ENCODE measurements around the gene INKA1. TPM values are rescaled to one million over a fixed set of nuclear protein-coding genes. Genes with fewer than 3 reads are reported as not detected.

Gene INKA1
- 0.56 TPM for polyA plus RNA-seq (2013, experiment 1 of 2)
- polyA plus RNA-seq (2013, experiment 2 of 2) = 0.42 TPM

GRCh38 chr3:49802719-49803464 lies at the start of gene INKA1:
Gene INKA1 (plus strand): TSS chr3:49803261. CDS start chr3:49803393, 132 bp downstream.
- peak within 1 kb of the TSS; percentile 35 for H2BK12ac ChIP-seq (ENCODE audit: low read length)
- H2AK5ac ChIP-seq (ENCODE audit: low read depth, low read length) = peak within 1 kb of the TSS; percentile 40
- peak within 1 kb of the TSS; percentile 85 for H3K9ac ChIP-seq (ENCODE audit: low read depth, low read length, poor library complexity)
- no peak within 1 kb of the TSS for H3K4ac ChIP-seq (ENCODE audit: low read length)
- WGBS, 2 donors (ENCODE audit: extremely low coverage in 2 of 2, insufficient read length in 2 of 2, insufficient replicate concordance in 1 of 2) = no CpG with 5 or more reads among the region's 71 CpGs
- H2AFZ ChIP-seq (ENCODE audit: low read length) = peak within 1 kb of the TSS; percentile 99
- H2BK15ac ChIP-seq (ENCODE audit: low read length) = peak within 1 kb of the TSS; percentile 45
- H3K36me3 ChIP-seq (replicated peaks in 1 of 2; ENCODE audit: control insufficient read depth in 2 of 2, insufficient read depth in 2 of 2, low read length in 2 of 2) = no peaks in the 10 kb centered on the region
- no peak within 1 kb of the TSS for H2BK120ac ChIP-seq (ENCODE audit: low read depth, low read length)
- peak within 1 kb of the TSS; percentile 48 for H2BK5ac ChIP-seq (ENCODE audit: low read length)
- H3K4me1 ChIP-seq (ENCODE audit: control insufficient read depth in 2 of 2, insufficient read depth in 1 of 2, low read depth in 1 of 2, low read length in 2 of 2) = peaks cover 26 to 45% of the 10 kb centered on the region in 2 donors
- no peak within 1 kb of the TSS for H4K8ac ChIP-seq (ENCODE audit: low read depth, low read length)
- H3K18ac ChIP-seq (ENCODE audit: low read length) = peak within 1 kb of the TSS; percentile 97
- H4K91ac ChIP-seq (ENCODE audit: low read depth, low read length, poor library complexity) = peak within 1 kb of the TSS; percentile 19
- no peaks in the 10 kb centered on the region for H3K79me1 ChIP-seq (ENCODE audit: low read depth, low read length)
- H3K14ac ChIP-seq (ENCODE audit: low read length) = peak within 1 kb of the TSS; percentile 58
- no peaks in the 10 kb centered on the region for H3K9me3 ChIP-seq (replicated peaks in 1 of 2; ENCODE audit: control insufficient read depth in 2 of 2, insufficient read depth in 1 of 2, low read depth in 1 of 2, low read length in 2 of 2)
- peak within 1 kb of the TSS; percentile 16 for H3K23ac ChIP-seq (ENCODE audit: low read depth, low read length, poor library complexity)
- DNase-seq (ENCODE audit: low spot score) = peak; percentile 84
- no peak within 1 kb of the TSS for H3K27ac ChIP-seq (replicated peaks; ENCODE audit: low read length)
- H3K4me3 ChIP-seq (ENCODE audit: low read length in 2 of 2) = peak within 1 kb of the TSS; percentile 65 to 91
- peaks cover 0 to 41% (median 15%) of the 10 kb centered on the region in 3 experiments for H3K27me3 ChIP-seq (ENCODE audit: control insufficient read depth in 3 of 3, insufficient read depth in 3 of 3, low read depth in 1 of 3, low read length in 3 of 3)
- peak within 1 kb of the TSS; percentile 87 for H3K4me2 ChIP-seq (ENCODE audit: insufficient read depth, low read length, poor library complexity, severe bottlenecking)

- Histone ChIP-seq H2BK120ac (ENCODE audit: low read depth, low read length) (no peak overlapping the region), H3K23ac (ENCODE audit: low read depth, low read length, poor library complexity) (no peak overlapping the region), H3K14ac (ENCODE audit: low read length) (no peak overlapping the region), H3K27me3 (ENCODE audit: control insufficient read depth in 3 of 3, insufficient read depth in 3 of 3, low read depth in 1 of 3, low read length in 3 of 3) (no peaks in the 10 kb centered on the region), H4K8ac (ENCODE audit: low read depth, low read length) (no peak overlapping the region), H3K79me1 (ENCODE audit: low read depth, low read length) (no peaks in the 10 kb centered on the region), H3K9me3 (replicated peaks in 1 of 2; ENCODE audit: control insufficient read depth in 2 of 2, insufficient read depth in 1 of 2, low read depth in 1 of 2, low read length in 2 of 2) (no peaks in the 10 kb centered on the region), H2BK5ac (ENCODE audit: low read length) (no peak overlapping the region), H2AFZ (ENCODE audit: low read length) (no peak overlapping the region), H3K4ac (ENCODE audit: low read length) (no peak overlapping the region), H3K4me3 (ENCODE audit: low read length in 2 of 2) (no peak overlapping the region), H3K9ac (ENCODE audit: low read depth, low read length, poor library complexity) (no peak overlapping the region), H3K27ac (replicated peaks; ENCODE audit: low read length) (no peak overlapping the region), H2BK12ac (ENCODE audit: low read length) (no peak overlapping the region), H3K36me3 (replicated peaks in 1 of 2; ENCODE audit: control insufficient read depth in 2 of 2, insufficient read depth in 2 of 2, low read length in 2 of 2) (peaks cover 0 to 15% of the 10 kb centered on the region in 2 donors), H2BK15ac (ENCODE audit: low read length) (no peak overlapping the region), H3K18ac (ENCODE audit: low read length) (no peak overlapping the region), H3K4me2 (ENCODE audit: insufficient read depth, low read length, poor library complexity, severe bottlenecking) (no peak overlapping the region), H3K4me1 (ENCODE audit: control insufficient read depth in 2 of 2, insufficient read depth in 1 of 2, low read depth in 1 of 2, low read length in 2 of 2) (no peaks in the 10 kb centered on the region), H2AK5ac (ENCODE audit: low read depth, low read length) (no peak overlapping the region), H4K91ac (ENCODE audit: low read depth, low read length, poor library complexity) (no peak overlapping the region)
- DNase-seq (ENCODE audit: low spot score) = no peak
- WGBS, 2 donors (ENCODE audit: extremely low coverage in 2 of 2, insufficient read length in 2 of 2, insufficient replicate concordance in 1 of 2) = no CpG with 5 or more reads among the region's 1 CpG
Observed at GRCh38 chr3:49754536-49754935, 48.5 kb upstream of the INKA1 start.

- no peak for DNase-seq (ENCODE audit: low spot score)
- H3K18ac ChIP-seq (ENCODE audit: low read length) = no peak overlapping the region
Observed at GRCh38 chr3:49756036-49756435, 47.0 kb upstream of the INKA1 start.

GRCh38 chr3:49757197-49757596 lies 45.9 kb upstream of the INKA1 start:
- no peak overlapping the region for H3K23ac ChIP-seq (ENCODE audit: low read depth, low read length, poor library complexity)
- no CpG with 5 or more reads among the region's 2 CpGs for WGBS, 2 donors (ENCODE audit: extremely low coverage in 2 of 2, insufficient read length in 2 of 2, insufficient replicate concordance in 1 of 2)
- peaks cover 0 to 11% of the 10 kb centered on the region in 2 donors for H3K36me3 ChIP-seq (replicated peaks in 1 of 2; ENCODE audit: control insufficient read depth in 2 of 2, insufficient read depth in 2 of 2, low read length in 2 of 2)
- no peak overlapping the region for H3K4me2 ChIP-seq (ENCODE audit: insufficient read depth, low read length, poor library complexity, severe bottlenecking)
- no peak overlapping the region for H4K91ac ChIP-seq (ENCODE audit: low read depth, low read length, poor library complexity)
- no peak overlapping the region for H4K8ac ChIP-seq (ENCODE audit: low read depth, low read length)
- H3K79me1 ChIP-seq (ENCODE audit: low read depth, low read length) = no peaks in the 10 kb centered on the region
- H3K4me1 ChIP-seq (ENCODE audit: control insufficient read depth in 2 of 2, insufficient read depth in 1 of 2, low read depth in 1 of 2, low read length in 2 of 2) = no peaks in the 10 kb centered on the region
- no peak overlapping the region for H3K14ac ChIP-seq (ENCODE audit: low read length)
- H3K4ac ChIP-seq (ENCODE audit: low read length) = no peak overlapping the region
- H2BK15ac ChIP-seq (ENCODE audit: low read length) = no peak overlapping the region
- H3K27me3 ChIP-seq (ENCODE audit: control insufficient read depth in 3 of 3, insufficient read depth in 3 of 3, low read depth in 1 of 3, low read length in 3 of 3) = no peaks in the 10 kb centered on the region
- H3K27ac ChIP-seq (replicated peaks; ENCODE audit: low read length) = no peak overlapping the region
- DNase-seq (ENCODE audit: low spot score) = no peak
- H3K18ac ChIP-seq (ENCODE audit: low read length) = no peak overlapping the region
- no peak overlapping the region for H2AFZ ChIP-seq (ENCODE audit: low read length)
- no peak overlapping the region for H3K9ac ChIP-seq (ENCODE audit: low read depth, low read length, poor library complexity)
- no peak overlapping the region for H2BK5ac ChIP-seq (ENCODE audit: low read length)
- H2BK120ac ChIP-seq (ENCODE audit: low read depth, low read length) = no peak overlapping the region
- H2BK12ac ChIP-seq (ENCODE audit: low read length) = no peak overlapping the region
- H2AK5ac ChIP-seq (ENCODE audit: low read depth, low read length) = no peak overlapping the region
- no peaks in the 10 kb centered on the region for H3K9me3 ChIP-seq (replicated peaks in 1 of 2; ENCODE audit: control insufficient read depth in 2 of 2, insufficient read depth in 1 of 2, low read depth in 1 of 2, low read length in 2 of 2)
- H3K4me3 ChIP-seq (ENCODE audit: low read length in 2 of 2) = no peak overlapping the region

More at GRCh38 chr3:49756036-49756435, 47.0 kb upstream of the INKA1 start:
- Histone ChIP-seq H3K27me3 (ENCODE audit: control insufficient read depth in 3 of 3, insufficient read depth in 3 of 3, low read depth in 1 of 3, low read length in 3 of 3) (no peaks in the 10 kb centered on the region), H2BK120ac (ENCODE audit: low read depth, low read length) (no peak overlapping the region), H3K4ac (ENCODE audit: low read length) (no peak overlapping the region), H3K4me1 (ENCODE audit: control insufficient read depth in 2 of 2, insufficient read depth in 1 of 2, low read depth in 1 of 2, low read length in 2 of 2) (no peaks in the 10 kb centered on the region), H2BK12ac (ENCODE audit: low read length) (no peak overlapping the region), H3K79me1 (ENCODE audit: low read depth, low read length) (no peaks in the 10 kb centered on the region), H3K27ac (replicated peaks; ENCODE audit: low read length) (no peak overlapping the region), H2AK5ac (ENCODE audit: low read depth, low read length) (no peak overlapping the region), H4K8ac (ENCODE audit: low read depth, low read length) (no peak overlapping the region), H2BK5ac (ENCODE audit: low read length) (no peak overlapping the region), H3K4me2 (ENCODE audit: insufficient read depth, low read length, poor library complexity, severe bottlenecking) (no peak overlapping the region), H2AFZ (ENCODE audit: low read length) (no peak overlapping the region), H3K9me3 (replicated peaks in 1 of 2; ENCODE audit: control insufficient read depth in 2 of 2, insufficient read depth in 1 of 2, low read depth in 1 of 2, low read length in 2 of 2) (no peaks in the 10 kb centered on the region), H2BK15ac (ENCODE audit: low read length) (no peak overlapping the region), H3K9ac (ENCODE audit: low read depth, low read length, poor library complexity) (no peak overlapping the region), H4K91ac (ENCODE audit: low read depth, low read length, poor library complexity) (no peak overlapping the region), H3K23ac (ENCODE audit: low read depth, low read length, poor library complexity) (no peak overlapping the region), H3K4me3 (ENCODE audit: low read length in 2 of 2) (no peak overlapping the region), H3K14ac (ENCODE audit: low read length) (no peak overlapping the region), H3K36me3 (replicated peaks in 1 of 2; ENCODE audit: control insufficient read depth in 2 of 2, insufficient read depth in 2 of 2, low read length in 2 of 2) (peaks cover 0 to 14% of the 10 kb centered on the region in 2 donors)
- no CpG with 5 or more reads among the region's 1 CpG for WGBS, 2 donors (ENCODE audit: extremely low coverage in 2 of 2, insufficient read length in 2 of 2, insufficient replicate concordance in 1 of 2)
